Activated effector memory CD4-positive, alpha-beta T cell treated with anti-CD3 and anti-CD28 coated beads, Interleukin-2, amount 50 U/mL, for 16 hours (primary cell): ENCODE measurements around the gene PAX5.

Experiments used
- DNase-seq: peaks from one replicate; pipeline ENCODE4 v3.0.0-alpha.2; 2020

PAX5 gene

DNA sequence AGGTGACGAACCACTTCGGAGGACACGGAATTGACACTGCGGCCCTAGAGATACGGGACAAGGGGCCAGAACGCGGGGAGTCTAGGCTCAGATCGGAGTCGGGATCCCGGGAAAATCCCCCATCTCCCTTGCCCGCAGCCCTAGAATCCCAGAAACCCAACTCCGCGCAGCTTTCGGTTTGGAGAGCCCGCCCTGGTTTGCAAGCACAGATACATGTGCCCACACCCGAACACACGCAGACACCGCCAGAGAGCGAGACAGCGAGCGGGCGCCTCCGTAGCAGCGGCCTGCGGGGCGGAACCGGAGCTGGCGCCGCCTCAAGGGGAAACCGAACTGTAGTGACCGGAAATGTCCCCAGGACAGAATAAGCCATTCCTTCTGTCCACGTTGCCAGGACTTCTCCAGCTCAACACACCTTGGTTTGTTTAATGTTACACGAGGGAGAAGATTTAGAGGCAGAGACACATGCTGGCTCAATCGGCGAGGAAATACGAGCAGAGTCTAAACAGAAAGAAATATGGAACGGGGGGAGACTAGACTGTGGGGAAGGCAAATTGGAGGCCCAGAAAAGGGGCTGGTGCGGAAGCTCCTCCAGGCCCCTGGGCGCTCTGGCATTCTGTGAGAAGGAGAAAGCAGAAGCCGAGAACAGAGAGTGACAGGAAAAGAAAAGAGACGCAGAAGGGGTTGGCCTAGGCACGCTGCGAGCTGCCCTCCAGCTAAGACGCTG lies 2.9 kb upstream of the PAX5 start:
- DNase-seq = peak; percentile 80

DNA sequence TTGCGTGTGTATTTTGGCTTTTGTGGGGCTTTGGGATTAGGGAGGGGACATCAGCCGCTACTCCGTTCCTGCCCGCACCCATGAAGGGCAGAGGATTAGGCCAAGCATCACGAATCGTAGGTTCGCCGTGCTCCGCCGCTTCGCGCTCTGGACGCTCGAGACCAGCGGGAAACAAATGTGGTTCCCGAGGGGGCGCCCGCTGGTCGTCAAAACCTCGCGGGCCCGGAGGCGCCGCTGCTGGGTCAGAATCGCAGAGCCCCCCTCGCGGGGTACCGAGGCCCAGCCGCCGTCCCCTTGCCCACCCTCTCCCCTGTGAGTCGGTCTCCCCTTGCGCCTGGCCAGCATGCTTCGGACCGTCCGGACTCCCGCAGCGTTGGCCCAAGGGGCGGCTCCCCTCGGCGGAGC lies 2.3 kb upstream of the PAX5 start:
- no peak for DNase-seq

DNA sequence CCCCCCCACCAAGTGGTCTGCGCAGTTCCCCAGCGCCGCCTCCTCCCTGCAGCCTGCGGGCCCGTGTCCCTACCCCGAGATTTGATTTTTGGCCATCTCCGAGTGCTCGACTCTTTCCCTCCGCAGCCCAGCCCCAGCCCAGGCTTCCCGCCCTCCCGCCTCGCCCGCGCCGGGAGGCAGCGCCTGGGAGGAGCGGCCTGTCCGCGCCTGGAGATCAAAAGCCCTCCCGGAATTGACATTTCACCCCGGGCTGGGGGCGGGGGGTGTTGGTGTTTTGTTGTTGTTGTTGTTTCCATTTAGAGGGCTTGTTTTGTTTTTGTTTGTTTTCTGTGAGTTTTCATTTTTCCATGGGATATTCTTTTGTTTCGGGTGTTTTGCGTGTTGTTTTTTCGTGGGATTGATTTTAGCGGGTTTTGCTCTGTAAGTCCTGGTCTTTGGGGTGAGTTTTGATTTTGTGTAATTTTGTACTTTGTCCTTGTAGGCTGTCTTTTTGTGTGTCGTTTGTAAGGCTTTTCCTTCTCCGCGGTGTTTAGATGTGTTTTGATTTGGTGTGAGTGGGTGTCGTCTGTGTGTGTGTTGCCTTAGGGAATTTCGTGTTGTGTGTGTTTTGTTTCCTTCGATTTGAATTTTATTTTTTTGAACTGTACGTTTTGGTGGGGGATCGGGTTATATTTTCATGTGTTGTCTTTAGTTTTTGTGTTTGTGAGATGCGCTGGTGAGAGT lies 1.7 kb upstream of the PAX5 start:
- no peak for DNase-seq

DNA sequence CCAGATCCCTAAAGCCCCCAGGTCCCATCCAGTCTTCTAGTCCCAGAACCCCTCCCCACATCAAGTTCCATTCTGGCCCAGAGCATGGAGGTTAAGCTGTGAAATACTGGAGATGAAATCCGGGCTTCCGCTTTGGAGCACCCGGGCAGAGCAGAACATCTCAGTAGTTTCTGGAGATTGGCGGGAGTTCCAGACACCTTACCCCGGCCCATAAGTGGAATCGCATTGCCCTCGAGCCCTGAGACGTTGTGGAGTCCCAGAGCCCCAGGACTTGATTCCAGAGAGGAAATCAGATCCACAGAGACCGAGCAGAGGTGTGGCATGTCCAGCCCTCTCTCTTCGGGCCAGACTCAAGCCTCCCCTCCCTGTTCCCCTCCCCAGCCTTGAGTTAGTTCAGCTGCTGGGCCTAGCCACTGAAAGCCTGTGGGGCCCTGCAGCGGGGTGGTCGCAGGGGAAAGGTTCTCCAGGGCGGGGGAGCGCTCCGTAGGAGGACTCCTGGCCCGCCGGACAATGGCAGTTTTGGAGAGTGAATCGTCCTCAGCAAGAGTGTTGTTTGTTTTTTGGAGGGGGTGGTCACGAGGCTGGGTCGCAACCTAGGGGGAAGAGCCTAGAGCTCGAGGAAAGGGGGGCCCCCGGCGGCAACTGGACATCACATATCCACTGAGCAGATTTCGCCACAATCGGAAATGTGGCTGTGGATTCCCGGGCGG lies 1.0 kb upstream of the PAX5 start:
- DNase-seq = no peak

DNA sequence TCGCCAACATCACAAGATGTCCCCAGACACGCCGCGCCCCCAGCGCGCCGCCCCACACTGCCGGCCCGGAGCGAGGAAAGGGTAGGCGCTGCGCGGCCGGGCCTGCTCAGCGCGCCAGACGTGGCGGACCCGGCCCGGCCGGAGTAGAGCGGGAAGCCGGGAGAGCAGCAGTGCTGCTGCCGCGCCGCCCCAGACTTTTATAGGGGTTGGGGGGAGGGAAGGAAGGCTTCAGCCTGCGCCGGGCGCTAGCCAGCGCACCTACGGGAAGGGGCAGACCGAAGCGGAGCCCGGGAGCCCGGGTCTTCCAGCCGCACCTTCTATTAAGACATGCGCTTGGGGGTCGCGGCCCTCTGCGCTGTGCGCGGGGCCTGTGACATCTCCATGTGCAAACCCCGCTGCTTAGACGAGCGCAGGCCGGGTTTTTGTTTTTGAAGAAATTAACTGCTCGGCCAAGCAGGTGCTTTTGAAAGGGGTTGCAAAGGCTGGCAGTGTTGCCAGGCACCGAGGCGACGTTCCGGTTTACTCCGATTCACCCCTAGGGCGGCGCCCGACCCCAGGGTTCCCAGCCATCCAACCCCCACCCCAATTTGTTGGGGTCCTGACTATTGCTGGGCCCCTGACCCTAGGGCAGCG lies 353 bp upstream of the PAX5 start:
- DNase-seq = peak; percentile 68

DNA sequence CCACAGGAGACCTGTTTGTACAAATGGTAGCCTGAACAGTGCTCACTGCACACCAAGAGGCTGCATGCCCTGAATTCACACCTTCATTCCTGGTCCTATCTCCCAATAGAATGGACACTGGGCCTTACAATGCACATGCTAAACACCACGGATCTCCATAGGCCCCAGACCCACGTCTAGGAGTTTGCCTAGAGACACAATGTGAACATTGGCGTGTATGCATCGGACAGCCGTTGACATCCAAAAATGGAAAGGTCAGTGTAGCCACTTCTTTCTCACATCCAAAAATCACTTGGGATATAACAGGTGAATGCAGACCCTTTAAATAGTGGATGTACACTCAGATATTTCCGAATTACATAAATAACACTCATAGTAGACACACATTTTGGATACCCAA lies 927 bp downstream of the PAX5 start:
- no peak for DNase-seq

DNA sequence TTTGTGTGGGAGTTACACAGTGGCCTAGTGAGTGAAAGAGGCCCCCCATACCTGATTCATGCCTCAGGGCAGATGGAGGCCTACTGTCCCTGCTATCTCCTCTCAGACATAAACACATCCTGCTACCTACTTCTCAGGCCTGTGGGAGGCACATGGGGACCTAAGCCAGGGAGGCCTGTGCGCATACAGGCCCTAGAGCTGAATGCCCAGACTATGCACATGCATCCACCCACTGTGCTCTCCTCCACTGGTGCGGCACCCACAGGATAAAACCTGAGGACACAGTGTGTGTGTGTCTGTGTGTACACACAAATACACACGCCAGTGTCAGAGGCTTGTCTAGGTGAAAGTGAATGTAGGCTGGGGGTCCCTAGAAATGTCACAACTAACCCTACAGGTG lies 1.4 kb downstream of the PAX5 start:
- no peak for DNase-seq

DNA sequence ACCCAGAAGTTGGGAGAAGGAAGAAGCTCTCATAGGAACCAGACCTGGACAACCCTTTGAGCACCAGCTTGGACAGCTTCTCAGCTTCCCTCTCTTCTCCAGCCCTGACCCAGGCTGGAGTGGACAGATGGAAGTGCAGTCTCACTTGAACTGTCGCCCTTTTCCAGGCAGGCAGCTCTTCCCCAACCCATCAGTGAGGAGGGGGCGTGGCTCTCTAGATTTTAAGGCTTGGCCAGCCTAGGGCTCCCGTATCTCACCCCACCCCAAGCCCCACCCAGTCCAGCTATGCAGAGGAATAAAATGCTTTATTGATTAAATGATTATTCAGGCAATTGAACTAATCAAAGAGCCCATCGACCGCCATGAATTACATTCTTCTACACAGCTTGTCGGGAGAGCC lies 2.2 kb downstream of the PAX5 start:
- no peak for DNase-seq

DNA sequence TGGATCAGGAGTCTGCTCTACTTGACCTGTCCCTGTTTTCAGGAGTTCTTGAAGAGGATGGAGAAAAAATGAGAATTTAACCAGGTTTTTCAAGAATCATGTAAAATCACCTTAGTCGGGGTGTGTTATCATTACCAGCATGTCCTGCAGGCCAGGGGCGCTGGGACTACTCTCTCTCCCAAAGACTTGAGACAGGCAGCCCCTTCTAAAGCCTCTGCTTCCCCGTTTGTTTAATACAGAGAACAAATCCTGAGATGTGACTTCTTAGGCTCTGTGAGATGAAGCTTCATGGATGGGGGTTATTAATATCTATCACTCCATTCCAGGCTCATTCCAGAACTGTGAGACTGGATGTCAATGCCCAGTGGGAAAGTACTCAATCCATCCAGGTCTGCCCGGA lies 3.0 kb downstream of the PAX5 start:
- DNase-seq = no peak

DNA sequence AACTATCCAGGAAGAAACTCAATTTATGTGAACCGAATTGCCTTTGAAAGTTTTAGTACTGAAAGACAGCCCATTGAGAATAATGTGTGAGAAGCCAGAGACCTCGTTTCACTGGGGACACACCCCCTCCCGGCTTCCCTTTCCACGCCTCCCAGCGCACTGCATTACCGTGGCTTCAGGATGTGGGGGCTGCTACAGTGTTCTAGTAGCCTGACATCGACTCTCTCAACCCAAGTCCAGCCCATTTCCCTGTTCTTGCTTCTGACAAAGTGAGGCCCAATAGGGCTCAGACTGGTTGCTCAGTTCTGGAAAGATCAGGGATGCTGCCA lies 3.5 kb downstream of the PAX5 start:
- DNase-seq = no peak

DNA sequence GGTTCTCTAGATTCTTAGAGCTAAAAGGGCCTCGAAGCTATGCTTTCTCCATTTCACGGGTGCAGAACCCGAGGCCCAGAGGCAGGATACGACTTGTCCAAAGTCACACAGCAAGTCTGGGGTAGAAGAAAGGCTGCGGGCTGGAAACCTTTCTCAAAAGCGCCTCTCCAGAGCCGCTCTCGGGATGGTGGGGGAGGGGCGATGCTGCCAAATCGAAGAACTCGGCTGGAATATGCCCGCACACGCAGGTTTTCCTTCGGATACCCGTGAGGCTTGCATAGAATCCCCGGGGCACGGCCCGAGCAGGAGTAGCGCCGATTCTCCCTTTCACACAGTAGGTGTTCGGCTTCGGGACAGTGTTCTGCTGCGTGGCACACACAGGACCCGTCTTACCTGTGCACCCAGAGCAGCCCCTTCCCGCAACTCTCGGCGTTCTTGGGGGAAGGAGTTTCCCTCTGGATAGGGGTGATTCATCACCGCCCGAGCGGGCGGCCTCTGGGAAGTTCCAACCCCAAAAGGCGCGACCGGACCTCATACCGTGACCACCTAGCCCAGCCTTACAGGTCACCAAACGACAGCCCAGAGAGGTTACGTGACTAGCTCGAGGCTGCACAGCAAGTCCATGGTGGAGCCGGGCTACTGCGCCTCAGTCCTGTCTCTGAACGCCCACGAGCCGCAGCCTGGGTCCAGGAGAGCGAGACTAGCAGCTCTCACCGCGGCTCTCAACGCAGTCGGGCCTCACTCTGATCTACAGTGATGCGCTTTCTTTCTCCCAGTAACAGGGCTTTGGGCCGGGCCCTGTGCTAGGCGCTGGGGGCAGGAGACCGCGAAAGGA lies 4.1 kb downstream of the PAX5 start:
- DNase-seq = no peak

DNA sequence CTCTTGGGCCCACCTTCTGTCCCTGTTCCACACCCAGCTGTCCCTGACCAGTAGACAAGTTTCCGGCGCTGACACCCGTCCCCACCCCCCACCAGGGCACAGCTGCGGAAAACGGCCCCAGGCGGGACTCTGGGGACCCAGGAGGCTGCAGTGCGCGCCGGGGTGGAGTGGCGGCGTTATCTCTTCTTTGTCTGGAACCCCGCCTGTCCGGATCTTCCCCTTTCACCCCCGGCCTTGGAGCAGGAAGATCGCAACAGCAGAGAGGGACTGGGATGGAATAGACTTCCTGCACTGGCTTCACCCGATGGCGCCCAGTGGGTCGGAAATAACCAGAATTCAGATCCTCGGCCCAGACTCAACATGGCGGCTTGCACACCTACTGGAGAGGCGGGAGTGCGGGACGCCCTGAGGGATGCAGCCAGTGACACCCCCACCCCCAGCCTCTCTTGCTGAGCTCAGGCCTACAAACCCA lies 4.7 kb downstream of the PAX5 start:
- no peak for DNase-seq

DNA sequence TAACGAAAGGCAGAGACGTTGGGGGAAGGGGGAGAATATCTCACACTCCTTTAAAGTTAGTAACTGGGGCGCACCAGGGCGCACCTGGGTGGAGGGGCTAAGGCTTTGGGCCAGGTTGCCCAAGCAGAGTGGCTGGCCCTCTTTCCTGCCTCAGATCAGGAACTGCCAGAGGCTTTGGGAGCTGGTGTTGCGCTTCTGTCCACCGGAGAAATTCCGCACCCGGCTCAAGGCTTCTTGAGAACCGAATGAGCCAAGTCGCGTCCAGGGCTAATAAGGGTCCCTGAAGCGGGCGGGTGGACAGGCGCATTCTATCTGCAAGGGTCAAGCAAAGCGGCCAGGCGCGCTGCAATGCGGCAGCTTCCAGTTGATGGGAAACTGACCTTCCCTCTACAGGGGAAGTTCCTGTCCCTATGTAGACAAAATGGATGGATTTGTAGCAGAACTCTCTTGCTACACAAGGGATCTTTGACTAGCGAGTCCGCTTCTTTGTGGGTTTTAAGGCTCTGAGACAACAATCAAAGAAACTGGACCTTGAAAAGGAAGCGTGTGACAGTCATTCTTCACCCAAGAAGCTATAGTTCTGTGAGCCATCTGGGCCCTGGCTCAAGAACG lies 5.5 kb downstream of the PAX5 start:
- DNase-seq = no peak

DNA sequence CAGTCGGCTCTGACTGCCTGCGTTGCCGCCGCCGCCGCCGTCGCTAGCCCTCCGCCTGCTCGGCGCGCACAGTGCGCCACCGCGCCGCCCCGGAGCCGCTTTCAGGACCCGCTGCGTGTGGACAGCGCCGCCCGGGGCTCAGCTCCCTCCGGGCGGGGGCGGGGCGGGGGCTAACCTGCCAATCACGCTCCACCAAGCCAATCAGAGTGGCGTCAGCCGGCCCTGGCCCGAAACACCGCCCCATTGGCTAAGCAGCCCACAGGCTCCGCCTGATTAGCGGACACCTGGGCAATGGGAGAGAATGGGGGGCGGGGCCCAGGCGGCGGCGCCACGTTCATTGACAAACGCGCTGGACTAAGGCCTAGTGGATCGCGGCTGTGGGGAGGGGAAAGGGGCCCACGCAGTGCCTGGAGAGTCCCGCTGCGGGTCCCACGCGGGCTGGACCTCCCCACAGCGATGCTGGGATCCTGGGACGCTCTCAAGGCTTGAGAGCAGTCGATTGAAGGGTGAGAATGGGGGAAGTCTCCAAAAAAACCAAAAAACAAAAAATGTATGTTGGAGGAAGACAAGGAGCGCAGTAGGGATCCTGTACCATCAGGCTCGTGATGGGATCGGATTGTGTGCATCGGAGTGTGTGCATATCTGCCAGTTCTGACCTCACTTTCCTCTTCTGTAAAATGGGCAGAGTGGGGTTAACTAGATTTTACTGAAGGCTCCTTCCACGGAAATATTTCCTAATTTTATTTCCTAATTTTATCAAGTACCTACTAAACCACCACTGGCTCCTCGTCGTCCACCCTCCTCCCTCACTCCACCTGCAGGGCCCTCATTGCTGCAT lies 6.3 kb downstream of the PAX5 start:
- peak; percentile 93 for DNase-seq

DNA sequence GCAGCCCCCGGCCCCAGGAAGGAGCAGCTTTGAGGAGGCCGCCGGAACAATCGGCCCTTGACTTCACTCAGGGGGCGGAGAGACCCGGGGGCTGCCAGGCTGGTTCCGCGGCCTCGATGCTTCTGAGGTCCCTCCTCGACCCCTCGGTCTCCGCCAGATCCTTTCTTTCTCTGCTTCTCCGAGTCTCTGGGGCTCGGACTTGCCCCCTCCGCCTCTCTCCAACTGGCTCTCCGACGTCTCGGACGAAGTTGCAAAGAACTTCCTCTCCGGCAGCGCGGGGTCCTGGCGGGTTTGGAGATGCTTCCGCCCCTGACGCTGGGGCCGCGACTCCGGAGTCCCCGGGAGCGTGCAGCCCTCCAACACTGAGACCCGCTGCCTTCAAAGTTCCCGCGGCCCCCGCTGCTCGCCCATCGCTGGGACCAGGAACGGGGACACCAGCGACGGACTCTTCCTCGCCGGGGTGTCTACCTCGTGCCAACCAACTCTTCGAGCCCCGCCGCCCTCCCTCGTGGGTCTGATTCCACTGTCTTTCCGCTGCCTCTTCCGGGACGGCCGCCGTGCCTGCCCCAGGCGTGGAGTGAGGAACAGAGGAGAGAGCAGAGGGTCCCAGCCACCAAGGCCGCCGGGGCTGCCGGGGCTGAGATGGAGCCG lies 7.0 kb downstream of the PAX5 start:
- DNase-seq = no peak

DNA sequence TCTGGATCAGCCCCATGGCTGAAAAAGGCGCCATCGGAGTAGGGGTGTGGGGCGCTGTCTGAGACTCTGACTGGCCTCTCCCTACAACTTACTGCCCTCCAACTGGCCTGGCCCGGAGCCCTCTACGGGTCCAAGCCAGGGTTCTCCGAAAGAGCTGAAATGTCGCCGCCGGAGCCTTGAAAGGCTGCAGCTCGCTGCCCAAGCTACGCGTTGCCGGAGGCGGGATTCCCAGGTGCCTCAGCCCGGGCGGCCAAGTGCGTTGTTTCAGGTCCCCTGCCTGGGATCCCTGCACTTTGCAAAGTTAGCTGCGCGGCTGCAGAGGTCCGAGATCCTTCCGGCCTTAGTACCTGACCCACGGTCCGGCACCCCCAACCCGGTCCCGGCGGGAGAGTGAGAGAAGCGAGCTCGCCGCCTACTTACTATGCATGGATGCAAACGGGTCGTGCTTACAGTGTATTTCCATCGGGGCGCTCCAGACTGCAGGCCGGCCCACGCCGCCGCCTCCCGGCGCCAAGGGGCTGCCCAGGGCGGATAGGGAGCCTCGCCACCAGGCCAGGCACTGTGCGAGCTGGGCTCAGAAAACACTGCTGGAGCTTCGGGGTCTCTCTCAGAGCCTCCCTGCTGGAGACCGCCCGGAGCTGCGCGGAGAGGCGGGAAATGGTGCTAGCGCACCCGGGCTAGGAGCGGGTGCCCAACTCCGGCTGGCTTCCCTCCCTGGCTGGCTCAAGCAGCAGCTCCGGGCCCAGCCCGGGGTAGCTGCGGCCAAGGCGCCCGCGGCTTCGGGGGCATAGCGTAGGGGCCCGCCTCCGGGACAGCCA lies 7.7 kb downstream of the PAX5 start:
- DNase-seq = no peak

DNA sequence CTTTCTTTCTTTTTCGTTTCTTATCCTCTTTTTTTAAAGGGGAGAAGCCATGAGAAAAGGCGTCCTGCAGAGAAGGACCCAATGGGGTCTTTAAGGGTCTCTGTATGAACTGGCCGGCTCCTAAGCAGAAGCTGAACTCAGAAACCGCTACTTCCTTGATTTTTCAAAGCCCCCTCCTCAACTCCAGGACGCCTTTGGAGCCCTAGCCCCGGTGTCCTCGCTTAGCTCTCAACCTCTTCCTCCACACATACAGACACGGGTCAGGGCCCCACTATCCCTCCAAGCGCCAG lies 8.3 kb downstream of the PAX5 start:
- DNase-seq = no peak

DNA sequence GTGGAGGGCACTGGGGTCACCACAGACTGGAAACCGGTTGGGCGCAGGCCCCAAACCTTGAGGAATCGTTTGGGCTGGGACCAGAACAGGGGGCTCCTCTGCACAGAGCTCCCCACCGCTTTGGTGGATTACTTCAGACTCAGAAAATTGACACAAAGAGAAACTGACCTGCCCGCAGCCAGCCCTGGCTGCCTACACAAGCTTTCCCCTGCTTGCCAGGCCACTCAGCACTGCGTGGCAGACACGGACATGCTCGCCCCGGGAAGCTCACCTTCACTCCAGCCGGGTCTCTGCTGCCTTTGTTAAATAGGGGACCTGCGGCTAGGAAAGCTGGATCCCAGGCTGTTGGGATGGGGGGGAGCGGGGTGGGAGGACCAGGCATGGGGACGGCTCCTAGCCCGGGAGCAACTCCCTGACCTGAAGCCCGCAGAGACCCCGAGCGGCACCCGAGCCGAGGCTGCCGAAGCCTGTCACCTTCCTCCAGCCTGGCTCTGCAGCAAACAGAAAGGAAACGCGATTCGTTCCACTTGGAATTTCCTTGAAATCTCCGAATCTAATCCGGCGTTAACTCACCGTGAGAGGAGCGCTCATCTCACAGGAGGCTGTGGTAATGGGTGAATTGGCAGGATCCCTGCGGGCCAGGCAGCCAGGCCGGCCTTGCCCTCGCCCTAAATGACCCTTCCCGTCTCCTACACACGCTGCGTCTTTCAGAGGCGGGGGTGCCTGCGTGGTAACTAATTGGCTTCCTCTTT lies 8.8 kb downstream of the PAX5 start:
- DNase-seq = no peak

DNA sequence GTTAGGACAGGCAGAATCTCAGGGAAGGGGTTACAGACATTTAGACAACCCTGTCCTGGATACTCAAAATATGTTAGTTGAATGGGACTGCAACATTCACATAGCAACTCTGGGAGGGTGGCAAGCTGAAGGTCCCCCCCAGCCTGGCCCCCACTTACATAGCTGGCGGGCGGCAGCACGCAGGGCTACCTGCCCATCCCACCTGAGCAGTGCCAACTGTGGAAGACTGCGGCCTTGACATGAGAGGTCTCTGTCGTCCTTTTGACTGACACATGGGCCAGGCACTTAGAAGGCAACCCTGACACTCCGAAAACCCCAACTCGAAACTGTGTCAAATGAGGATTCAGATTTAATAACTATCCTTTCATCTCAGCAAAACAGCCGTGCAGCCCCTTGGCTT lies 16.5 kb downstream of the PAX5 start:
- no peak for DNase-seq
